AG09319 (cell line): ENCODE measurements around the gene POLL.

Experiments
- DNase-seq: peaks from one replicate; pipeline ENCODE4 v3.0.0-alpha.2; 2010; ENCODE audit warnings: low read depth; ENCODE audit errors: extremely low read depth
- CTCF ChIP-seq: IDR thresholded peaks from 2 replicates; pipeline ENCODE4 v1.5.1; 2011; ENCODE audit warnings: low read depth, mild to moderate bottlenecking, inconsistent platforms, low read length, moderate library complexity

POLL gene

GRCh38 chr10:101561068-101561915 lies 26.8 kb downstream of the POLL start:
- DNase-seq: no peak
- TF ChIP-seq CTCF: no peak

GRCh38 chr10:101560298-101561067 lies 27.6 kb downstream of the POLL start:
- TF ChIP-seq CTCF: no peak
- DNase-seq: no peak

GRCh38 chr10:101559596-101560297 lies 28.3 kb downstream of the POLL start:
- no peak for DNase-seq
- TF ChIP-seq CTCF: no peak

GRCh38 chr10:101558671-101559595 lies 29.1 kb downstream of the POLL start:
- no peak for TF ChIP-seq CTCF

GRCh38 chr10:101558204-101558603 lies 29.9 kb downstream of the POLL start:
- DNase-seq: no peak
- no peak for TF ChIP-seq CTCF

More at GRCh38 chr10:101558671-101559595, 29.1 kb downstream of the POLL start:
- no peak for DNase-seq

GRCh38 chr10:101557541-101557940 lies 30.5 kb downstream of the POLL start:
- DNase-seq: no peak
- no peak for TF ChIP-seq CTCF
